A549 (cell line): ENCODE results near the gene UNC79. TPM values are rescaled to one million over a fixed set of nuclear protein-coding genes. Genes with fewer than 3 reads are reported as not detected.

Source experiments
- ATAC-seq, 2 experiments: fragments of 200-7000 bp in 1 of 2; fragments of >200 bp in 1 of 2; cut with Nextera tagmentation in 1 of 2; cut with Tn5 transposase in 1 of 2; 3 replicates each; pipeline versions ENCODE4 v1.8.0 to v1.9.1; 2018 to 2020; ENCODE audit warnings: mild to moderate bottlenecking in 1 of 2, moderate library complexity in 1 of 2
- CTCF ChIA-PET: fragments of 300-600 bp; sonication (Branson Sonifier 250); formaldehyde crosslinking; extraction: SDS; loops from one replicate; lab custom pipeline; 2021; ENCODE audit warnings: antibody characterized with exemption, inconsistent platforms; lab: Yijun Ruan, JAX
- POLR2A ChIA-PET: fragments of 350-600 bp; formaldehyde crosslinking; extraction: SDS; loops from one replicate; lab custom pipeline; 2021; ENCODE audit warnings: antibody characterized with exemption, inconsistent platforms; lab: Yijun Ruan, JAX
- DNase-seq, 2 experiments: peaks; one replicate each; pipeline versions ENCODE4 v3.0.0 to v3.0.0-alpha.2; 2011 to 2016; ENCODE audit warnings: low read depth in 1 of 2, low spot score in 1 of 2
- FAIRE-seq: peaks from 2 replicates; lab custom pipeline; 2011; peaks lifted over from hg19 to GRCh38; lab: Jason Lieb, UNC
- H3K27ac ChIP-seq, 2 experiments: fragments of >200 bp; sonication (Bioruptor Twin); formaldehyde crosslinking; 3 replicates each; pipeline ENCODE4 v1.5.1; 2016 to 2017
- H3K4me1 ChIP-seq: fragments of >200 bp; sonication (Bioruptor Twin); formaldehyde crosslinking; 3 replicates; pipeline ENCODE4 v1.6.1; 2016
- H3K4me2 ChIP-seq: fragments of >200 bp; sonication (Bioruptor Twin); formaldehyde crosslinking; 3 replicates; pipeline ENCODE4 v1.6.1; 2016
- H3K4me3 ChIP-seq: fragments of >200 bp; sonication (Bioruptor Twin); formaldehyde crosslinking; 3 replicates; pipeline ENCODE4 v1.5.1; 2016
- H3K9me3 ChIP-seq: fragments of >200 bp; sonication (Bioruptor Twin); formaldehyde crosslinking; 3 replicates; pipeline ENCODE4 v1.6.1; 2016
- CBX8 ChIP-seq: fragments of 200-600 bp; sonication (generic); IDR thresholded peaks from 2 replicates; pipeline ENCODE4 v1.6.1; 2016
- CHD2 ChIP-seq: fragments of 150-350 bp; IDR thresholded peaks from 2 replicates; pipeline ENCODE4 v1.6.1; 2014; ENCODE audit warnings: low read length; ENCODE audit not compliant: partially characterized antibody
- E2F6 ChIP-seq: IDR thresholded peaks from 2 replicates; pipeline ENCODE4 v1.6.1; 2012; ENCODE audit warnings: low read depth, borderline replicate concordance
- EHMT2 ChIP-seq: fragments of 200-600 bp; sonication (generic); IDR thresholded peaks from 2 replicates; pipeline ENCODE4 v1.6.1; 2016; ENCODE audit warnings: antibody characterized with exemption, low read depth, mild to moderate bottlenecking, moderate library complexity
- EP300 ChIP-seq, 2 experiments: fragments of >200 bp; sonication (Bioruptor Twin); formaldehyde crosslinking; IDR thresholded peaks; 2 replicates in 1 of 2; 3 replicates in 1 of 2; pipeline ENCODE4 v1.6.1; 2016 to 2017
- HDAC2 ChIP-seq: fragments of 200-600 bp; sonication (generic); IDR thresholded peaks from 2 replicates; pipeline ENCODE4 v1.6.1; 2016
- HES2 ChIP-seq: fragments of >200 bp; sonication (Bioruptor Twin); formaldehyde crosslinking; IDR thresholded peaks from 2 replicates; pipeline ENCODE4 v1.6.1; 2016
- HEYL ChIP-seq: fragments of 250-450 bp; sonication (Bioruptor Pico); IDR thresholded peaks from 2 replicates; pipeline ENCODE4 v1.8.0; 2021; ENCODE audit warnings: mild to moderate bottlenecking, moderate library complexity
- HOXA7 ChIP-seq: fragments of 250-450 bp; sonication (Bioruptor Pico); IDR thresholded peaks from 2 replicates; pipeline ENCODE4 v1.5.0; 2020; ENCODE audit warnings: mild to moderate bottlenecking, moderate library complexity
- HOXB13 ChIP-seq: fragments of 250-450 bp; sonication (Bioruptor Pico); IDR thresholded peaks from 2 replicates; pipeline ENCODE4 v1.5.0; 2020; ENCODE audit warnings: low read depth, mild to moderate bottlenecking, moderate library complexity
- HOXB5 ChIP-seq: fragments of 250-450 bp; sonication (Bioruptor Pico); IDR thresholded peaks from 2 replicates; pipeline ENCODE4 v1.5.0; 2020; ENCODE audit warnings: mild to moderate bottlenecking, moderate library complexity
- JUNB ChIP-seq: fragments of >200 bp; sonication (Bioruptor Twin); formaldehyde crosslinking; IDR thresholded peaks from 2 replicates; pipeline ENCODE4 v1.6.1; 2016
- MAX ChIP-seq: IDR thresholded peaks from 2 replicates; pipeline ENCODE4 v1.6.1; 2012
- POLR2AphosphoS2 ChIP-seq: conservative IDR thresholded peaks from 2 replicates; pipeline ENCODE4 v1.6.1; 2012; ENCODE audit warnings: low read length, improper control_type of control experiment, inconsistent platforms
- RARB ChIP-seq: fragments of 250-450 bp; sonication (Bioruptor Pico); IDR thresholded peaks from 2 replicates; pipeline ENCODE4 v1.8.0; 2021; ENCODE audit warnings: mild to moderate bottlenecking, moderate library complexity
- REST ChIP-seq: fragments of 200-600 bp; sonication (generic); IDR thresholded peaks from 2 replicates; pipeline ENCODE4 v1.6.1; 2016; ENCODE audit warnings: antibody characterized with exemption, mild to moderate bottlenecking, moderate library complexity
- ZNF302 ChIP-seq: fragments of 250-450 bp; sonication (Bioruptor Pico); IDR thresholded peaks from 2 replicates; pipeline ENCODE4 v1.9.0; 2021; ENCODE audit warnings: inconsistent platforms, mild to moderate bottlenecking, moderate library complexity
- WGBS: methylation state at CpG from one replicate; pipeline ENCODE4 v1.1.6; 2017; ENCODE audit errors: missing lambda C conversion rate; 5-methylcytosine and 5-hydroxymethylcytosine counted together
- polyA plus RNA-seq, 4 experiments: library from polyadenylated mRNA; depleted of rRNA in 3 of 4; stranded (reverse); fragments of >200 nt; fragmentation: RNase III in 1 of 4; extraction: RNeasy Plus Mini Kit Qiagen cat#74134 plus additional on column Dnase treatment in 1 of 4; gene quantifications; 2 replicates in 3 of 4; 3 replicates in 1 of 4; pipeline ENCODE4 v1.2.3, GENCODE V29; 2011 to 2017
- TF ChIP-seq, protein P1 (sequence below): fragments of >200 bp; sonication (Bioruptor Twin); formaldehyde crosslinking; IDR thresholded peaks from 3 replicates; pipeline ENCODE4 v1.6.1; 2016
- TF ChIP-seq, protein P2 (sequence below): fragments of 450-650 bp; IDR thresholded peaks from 2 replicates; pipeline ENCODE4 v1.6.1; 2014; ENCODE audit warnings: antibody characterized with exemption

UNC79 gene
- polyA plus RNA-seq, 2 of the 4 experiments (the other 2 are of a cell fraction), result 0.01 TPM

DNA sequence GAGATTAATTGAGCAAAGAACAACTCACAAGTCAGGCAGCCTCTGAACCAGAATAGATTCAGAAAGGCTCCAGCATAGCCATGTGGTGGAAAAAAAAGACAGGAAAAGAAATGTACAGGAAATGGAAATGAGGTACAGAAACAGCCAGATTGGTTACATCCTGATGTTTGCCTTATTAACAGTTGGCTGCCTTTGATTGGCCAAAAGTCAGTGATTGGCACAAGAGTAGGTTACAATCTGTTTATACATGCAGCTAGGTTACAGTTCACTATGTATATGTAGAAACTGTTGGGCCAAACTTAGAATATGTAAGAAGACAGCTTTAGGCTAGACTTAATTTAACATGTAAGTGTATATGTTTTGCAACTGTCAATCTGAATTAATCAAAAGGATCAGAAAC is 118.9 kb downstream of the UNC79 start:
- Histone ChIP-seq H3K4me3 (no peak overlapping the region), H3K9me3 (no peaks in the 10 kb centered on the region), H3K4me1 (no peaks in the 10 kb centered on the region), H3K4me2 (no peak overlapping the region), H3K27ac (no peak overlapping the region)
- ATAC-seq (no peak), DNase-seq (no peak), FAIRE-seq (no peak)
- no peak for TF ChIP-seq HDAC2
- no peak for TF ChIP-seq HOXA7 (CRISPR knock-in tag)
- TF ChIP-seq HEYL (CRISPR knock-in tag), result no peak
- TF ChIP-seq CHD2, result no peak
- ChIA-PET CTCF (interaction anchor here (3.2 kb wide), 1 partner anchor 342 kb away, joined by 10 read pairs; the partner anchor contains the start of genes GON7 and UBR7), POLR2A (no interaction called here)

DNA sequence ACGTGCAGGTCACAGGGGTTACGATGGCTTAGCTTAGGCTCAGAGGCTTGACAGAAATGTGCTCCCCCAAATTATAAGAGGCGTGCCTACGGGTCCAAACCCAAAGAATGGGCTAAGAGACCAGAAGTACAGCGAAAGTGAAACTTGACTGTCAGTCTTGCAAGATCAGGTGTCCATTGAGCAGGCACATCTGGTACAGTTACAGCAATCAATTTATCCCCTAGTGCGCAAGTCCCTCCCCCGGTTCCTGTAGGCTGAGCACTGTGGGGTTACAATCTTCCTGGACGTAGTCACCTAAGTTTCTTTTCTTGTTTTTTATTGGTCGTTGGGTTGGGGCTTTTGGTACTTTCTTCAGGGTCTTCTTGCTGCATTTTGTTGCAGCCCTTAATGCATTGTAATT is 134.2 kb downstream of the UNC79 start:
- Histone ChIP-seq H3K9me3 (no peaks in the 10 kb centered on the region), H3K4me2 (no peak overlapping the region), H3K4me1 (no peaks in the 10 kb centered on the region), H3K27ac (no peak overlapping the region), H3K4me3 (no peak overlapping the region)
- DNase-seq, result no peak
- ChIA-PET CTCF (interaction anchor here (0.8 kb wide), 1 partner anchor 358 kb away, joined by 4 read pairs; the partner anchor contains the start of genes GON7 and UBR7), POLR2A (no interaction called here)
- WGBS, result 36% methylated on average over 9 of the region's 9 CpGs
- TF ChIP-seq CBX8 (no peak), MAX (no peak), REST (no peak), JUNB (no peak), HOXA7 (CRISPR knock-in tag) (no peak), EP300 (IDR thresholded peaks at IDR 0.05) (no peak), HEYL (CRISPR knock-in tag) (no peak), CHD2 (no peak), POLR2AphosphoS2 (no peak), E2F6 (no peak), HOXB13 (CRISPR knock-in tag) (no peak)
- TF ChIP-seq, protein P1, sequence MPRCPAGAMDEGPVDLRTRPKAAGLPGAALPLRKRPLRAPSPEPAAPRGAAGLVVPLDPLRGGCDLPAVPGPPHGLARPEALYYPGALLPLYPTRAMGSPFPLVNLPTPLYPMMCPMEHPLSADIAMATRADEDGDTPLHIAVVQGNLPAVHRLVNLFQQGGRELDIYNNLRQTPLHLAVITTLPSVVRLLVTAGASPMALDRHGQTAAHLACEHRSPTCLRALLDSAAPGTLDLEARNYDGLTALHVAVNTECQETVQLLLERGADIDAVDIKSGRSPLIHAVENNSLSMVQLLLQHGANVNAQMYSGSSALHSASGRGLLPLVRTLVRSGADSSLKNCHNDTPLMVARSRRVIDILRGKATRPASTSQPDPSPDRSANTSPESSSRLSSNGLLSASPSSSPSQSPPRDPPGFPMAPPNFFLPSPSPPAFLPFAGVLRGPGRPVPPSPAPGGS, result no peak
- TF ChIP-seq, protein P2, sequence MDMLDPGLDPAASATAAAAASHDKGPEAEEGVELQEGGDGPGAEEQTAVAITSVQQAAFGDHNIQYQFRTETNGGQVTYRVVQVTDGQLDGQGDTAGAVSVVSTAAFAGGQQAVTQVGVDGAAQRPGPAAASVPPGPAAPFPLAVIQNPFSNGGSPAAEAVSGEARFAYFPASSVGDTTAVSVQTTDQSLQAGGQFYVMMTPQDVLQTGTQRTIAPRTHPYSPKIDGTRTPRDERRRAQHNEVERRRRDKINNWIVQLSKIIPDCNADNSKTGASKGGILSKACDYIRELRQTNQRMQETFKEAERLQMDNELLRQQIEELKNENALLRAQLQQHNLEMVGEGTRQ, result no peak
- ATAC-seq, result no peak
- FAIRE-seq, result no peak

GRCh38 chr14:93566065-93566693 is 135.4 kb downstream of the UNC79 start:
- no peaks in the 10 kb centered on the region for H3K9me3 ChIP-seq
- FAIRE-seq (no peak), ATAC-seq (no peak), DNase-seq (no peak)
- no peak overlapping the region for H3K4me2 ChIP-seq
- POLR2A ChIA-PET, result no interaction called here
- H3K4me3 ChIP-seq, result no peak overlapping the region
- TF ChIP-seq HES2 (no peak), HOXB5 (CRISPR knock-in tag) (no peak), RARB (no peak), HOXB13 (CRISPR knock-in tag) (no peak), EHMT2 (no peak), ZNF302 (CRISPR knock-in tag) (no peak)
- WGBS, result 32% methylated on average over 10 of the region's 10 CpGs
- H3K27ac ChIP-seq, result no peak overlapping the region
- CTCF ChIA-PET, result no interaction called here
- H3K4me1 ChIP-seq, result no peaks in the 10 kb centered on the region
